Sigmoid colon (tissue), 4 donors: ENCODE data around the gene TBC1D13.
"Not testable (repeated sequence)": the region's sequence is repeated elsewhere in the genome, so short reads cannot be mapped to it uniquely, and the experiment has no call there.

Source experiments
- CTCF ChIP-seq, 4 experiments: fragments of 450-650 bp in 3 of 4; fragments of 200-600 bp in 1 of 4; IDR thresholded peaks; one replicate each; pipeline ENCODE4 v1.5.1; 2016 to 2019; ENCODE audit warnings: antibody characterized with exemption in 4 of 4, mild to moderate bottlenecking in 3 of 4, moderate library complexity in 2 of 4
- POLR2AphosphoS5 ChIP-seq, 4 donors: sonication (generic); formaldehyde crosslinking; IDR thresholded peaks; one replicate each; pipeline ENCODE4 v1.6.1; 2017; ENCODE audit warnings: antibody characterized with exemption in 4 of 4

GRCh38 chr9:128854454-128854853 is 67.4 kb downstream of the TBC1D13 start:
- TF ChIP-seq CTCF, POLR2AphosphoS5 (IDR thresholded peaks at IDR 0.05): not testable (repeated sequence)
